B cell (primary cell): ENCODE data around the gene NKX6-1. TPM values are rescaled to one million over a fixed set of nuclear protein-coding genes. Genes with fewer than 3 reads are reported as not detected.

Experiments
- ATAC-seq: fragments of 200-7000 bp; cut with Tn5 transposase; one replicate; pipeline ENCODE4 v1.10.0; 2021; ENCODE audit warnings: low read depth, mild to moderate bottlenecking, moderate number of reproducible peaks, moderate library complexity
- CTCF ChIA-PET: fragments of 350-600 bp; sonication (Branson Sonifier 250); formaldehyde crosslinking; loops from one replicate; lab custom pipeline; 2021; ENCODE audit warnings: antibody characterized with exemption, inconsistent platforms; lab: Charles Lee
- POLR2A ChIA-PET: fragments of 350-600 bp; sonication (Branson Sonifier 250); formaldehyde crosslinking; loops from one replicate; lab custom pipeline; 2021; ENCODE audit warnings: antibody characterized with exemption; lab: Charles Lee
- DNase-seq: peaks from one replicate; pipeline ENCODE4 v3.0.0; 2013
- H2AFZ ChIP-seq: 2 replicates; pipeline ENCODE4 v1.6.1; 2012; ENCODE audit warnings: mild to moderate bottlenecking, low read depth, low read length; ENCODE audit not compliant: insufficient read depth, poor library complexity, severe bottlenecking
- H3K27ac ChIP-seq, 2 donors: 1 replicate in 1 of 2; 2 replicates in 1 of 2; pipeline ENCODE4 v1.5.1; 2012 to 2013; ENCODE audit warnings: low read length in 2 of 2, mild to moderate bottlenecking in 2 of 2, moderate library complexity in 1 of 2
- H3K27me3 ChIP-seq, 4 experiments: fragments of 200-600 bp in 1 of 4; sonication (generic) in 1 of 4; replicated peaks in 1 of 4; 1 replicate in 2 of 4; 2 replicates in 2 of 4; pipeline versions ENCODE4 v1.6.1 to v1.7.0; 2013 to 2016; ENCODE audit warnings: low read length in 3 of 4, mild to moderate bottlenecking in 2 of 4, mixed read lengths in 1 of 4, moderate library complexity in 1 of 4; ENCODE audit not compliant: insufficient read depth in 4 of 4, control insufficient read depth in 3 of 4; ENCODE audit errors: control extremely low read depth in 1 of 4
- H3K36me3 ChIP-seq, 2 experiments: replicated peaks in 1 of 2; 1 replicate in 1 of 2; 2 replicates in 1 of 2; pipeline versions ENCODE4 v1.6.1 to v1.7.1; 2013; ENCODE audit warnings: low read length in 1 of 2; ENCODE audit not compliant: insufficient read depth in 2 of 2, control insufficient read depth in 1 of 2; ENCODE audit errors: control extremely low read depth in 1 of 2, extremely low read depth in 1 of 2
- H3K4me1 ChIP-seq, 2 donors: fragments of 200-600 bp in 1 of 2; sonication (generic) in 1 of 2; 1 replicate in 1 of 2; 2 replicates in 1 of 2; pipeline versions ENCODE4 v1.5.1 to v1.6.1; 2013 to 2017; ENCODE audit warnings: low read length in 2 of 2; ENCODE audit not compliant: control insufficient read depth in 2 of 2, insufficient read depth in 2 of 2
- H3K4me2 ChIP-seq: replicated peaks from 2 replicates; pipeline ENCODE3; 2012; ENCODE audit warnings: mild to moderate bottlenecking, low read depth, low read length; ENCODE audit not compliant: poor library complexity, severe bottlenecking
- H3K4me3 ChIP-seq, 5 experiments: fragments of 200-600 bp in 1 of 5; sonication (generic) in 1 of 5; 1 replicate in 3 of 5; 2 replicates in 2 of 5; pipeline versions ENCODE4 v1.5.1 to v1.7.0; 2011 to 2016; ENCODE audit warnings: low read length in 4 of 5, mild to moderate bottlenecking in 4 of 5, low read depth in 2 of 5, control low read depth in 1 of 5, moderate library complexity in 1 of 5; ENCODE audit not compliant: insufficient read depth in 1 of 5; ENCODE audit errors: control extremely low read depth in 1 of 5, extremely low read depth in 1 of 5
- H3K79me2 ChIP-seq: fragments of 200-600 bp; sonication (generic); one replicate; pipeline ENCODE4 v1.6.0; 2016; ENCODE audit warnings: low read length; ENCODE audit not compliant: control insufficient read depth, insufficient read depth
- H3K9ac ChIP-seq: fragments of 200-600 bp; sonication (generic); 2 replicates; pipeline ENCODE4 v1.6.1; 2017; ENCODE audit warnings: mild to moderate bottlenecking, low read length, moderate library complexity
- H3K9me3 ChIP-seq, 3 donors: one replicate each; pipeline versions ENCODE4 v1.6.1 to v1.7.1; 2013; ENCODE audit warnings: low read length in 2 of 3; ENCODE audit not compliant: control insufficient read depth in 2 of 3, insufficient read depth in 1 of 3; ENCODE audit errors: control extremely low read depth in 1 of 3
- H4K20me1 ChIP-seq: 2 replicates; pipeline ENCODE4 v1.6.0; 2012; ENCODE audit warnings: mild to moderate bottlenecking, low read length; ENCODE audit not compliant: insufficient read depth, control insufficient read depth, poor library complexity, severe bottlenecking
- H3K27ac Mint-ChIP-seq: one replicate; pipeline ENCODE4 v1.8.0; 2021; ENCODE audit warnings: mixed read lengths
- H3K27me3 Mint-ChIP-seq: one replicate; pipeline ENCODE4 v1.8.0; 2021; ENCODE audit warnings: mixed read lengths
- H3K4me1 Mint-ChIP-seq: one replicate; pipeline ENCODE4 v1.8.0; 2021; ENCODE audit warnings: mixed read lengths
- H3K4me3 Mint-ChIP-seq: one replicate; pipeline ENCODE4 v1.8.0; 2021; ENCODE audit warnings: mixed read lengths
- H3K9me3 Mint-ChIP-seq: one replicate; pipeline ENCODE4 v1.8.0; 2022; ENCODE audit warnings: mixed read lengths; ENCODE audit not compliant: insufficient read depth
- CTCF ChIP-seq: fragments of 200-600 bp; IDR thresholded peaks from one replicate; pipeline ENCODE4 v1.8.0; 2022; ENCODE audit warnings: antibody characterized with exemption, mild to moderate bottlenecking
- EZH2 ChIP-seq: IDR thresholded peaks from 2 replicates; pipeline ENCODE4 v1.6.1; 2012; ENCODE audit warnings: borderline replicate concordance, low read depth, mild to moderate bottlenecking, moderate library complexity, low read length; ENCODE audit not compliant: insufficient read depth, poor library complexity, severe bottlenecking
- WGBS: methylation state at CpG from one replicate; pipeline ENCODE4 v1.1.5; 2013; ENCODE audit warnings: missing lambda C conversion rate; ENCODE audit not compliant: insufficient coverage; 5-methylcytosine and 5-hydroxymethylcytosine counted together
- intact Hi-C: fragments of 100-400 bp; cut with micrococcal nuclease; formaldehyde crosslinking; loops from one replicate; pipeline ENCODE4 v1.10.0; 2022
- polyA plus RNA-seq: library from polyadenylated mRNA; depleted of rRNA; stranded (reverse); fragments of >200 nt; gene quantifications from 2 replicates; pipeline ENCODE4 v1.2.3, GENCODE V29; 2012
- total RNA-seq, 2 donors: library from RNA; stranded (reverse); fragments of 120-200 nt in 1 of 2; gene quantifications; 1 replicate in 1 of 2; 2 replicates in 1 of 2; pipeline versions ENCODE4 v1.2.3 to v1.2.4, GENCODE V29; 2013 to 2022

NKX6-1 gene
- total and polyA plus RNA-seq, 2 donors (not counting 1 experiment from before 2014, with no cell fraction given) = not detected

GRCh38 chr4:84497504-84498202 lies 1.4 kb downstream of the NKX6-1 start:
- peak overlapping the region; percentile 42 for H3K9ac ChIP-seq
- 7% methylated on average over 73 of the region's 73 CpGs for WGBS
- H4K20me1 ChIP-seq = no peaks in the 10 kb centered on the region
- ChIA-PET POLR2A (no interaction called here), CTCF (no interaction called here)
- H3K9me3 ChIP-seq = peaks cover 4 to 69% (median 15%) of the 10 kb centered on the region in 3 donors
- Mint-ChIP-seq H3K9me3 (peaks cover 4% of the 10 kb centered on the region), H3K4me3 (peak overlapping the region; percentile 82), H3K27me3 (peaks cover 69% of the 10 kb centered on the region), H3K4me1 (peaks cover 26% of the 10 kb centered on the region), H3K27ac (no peak overlapping the region)
- H3K79me2 ChIP-seq = no peaks in the 10 kb centered on the region
- H3K4me1 ChIP-seq = peaks cover 37 to 62% of the 10 kb centered on the region in 2 donors
- peak overlapping the region in 4 of 5 experiments; percentile 12 to 49 (median 38) for H3K4me3 ChIP-seq
- TF ChIP-seq CTCF = no peak
- no peak for TF ChIP-seq EZH2
- intact Hi-C loops = loop anchor here (10.0 kb wide), 1 partner anchor 87 kb away; the partner anchor contains the start of gene CDS1
- peak overlapping the region; percentile 85 for H3K4me2 ChIP-seq
- H3K27me3 ChIP-seq = peaks cover 3 to 85% (median 82%) of the 10 kb centered on the region in 4 experiments
- no peaks in the 10 kb centered on the region for H3K36me3 ChIP-seq
- DNase-seq (peak; percentile 29), ATAC-seq (no peak)
- H3K27ac ChIP-seq = no peak overlapping the region
- peak overlapping the region; percentile 49 for H2AFZ ChIP-seq
